SU-DHL-6 (cell line): Measurements from ENCODE around the gene ECE2.

Experiments
- H2AFZ ChIP-seq: fragments of 200-600 bp; sonication (generic); 2 replicates; pipeline ENCODE4 v1.6.1; 2014; ENCODE audit warnings: low read depth, mild to moderate bottlenecking, moderate library complexity, mixed read lengths, antibody characterized with exemption, low read length; ENCODE audit not compliant: severe bottlenecking
- H3F3A ChIP-seq: fragments of 200-600 bp; shearing (Covaris generic); 2 replicates; pipeline ENCODE4 v1.6.0; 2016; ENCODE audit warnings: antibody characterized with exemption, mild to moderate bottlenecking; ENCODE audit not compliant: insufficient read depth
- H3K27ac ChIP-seq: fragments of 200-600 bp; sonication (generic); 2 replicates; pipeline ENCODE4 v1.5.1; 2016; ENCODE audit warnings: low read depth, mild to moderate bottlenecking, low read length, moderate library complexity, mixed read lengths
- H3K27me3 ChIP-seq: fragments of 200-600 bp; sonication (generic), shearing (Covaris generic); 2 replicates; pipeline ENCODE4 v1.6.0; 2014; ENCODE audit warnings: mild to moderate bottlenecking, low read length
- H3K36me3 ChIP-seq: fragments of 200-600 bp; sonication (generic); 2 replicates; pipeline ENCODE4 v1.6.1; 2014; ENCODE audit warnings: mild to moderate bottlenecking, low read length, mixed read lengths
- H3K4me2 ChIP-seq: fragments of 300-600, 200-600 bp; shearing (Covaris generic), sonication (generic); 2 replicates; pipeline ENCODE4 v1.6.0; 2014; ENCODE audit warnings: low read length, low read depth, mild to moderate bottlenecking; ENCODE audit not compliant: poor library complexity, severe bottlenecking
- H3K4me3 ChIP-seq: fragments of 200-600 bp; sonication (generic); 2 replicates; pipeline ENCODE4 v1.5.1; 2014; ENCODE audit warnings: antibody characterized with exemption, low read length, mild to moderate bottlenecking, mixed read lengths; ENCODE audit not compliant: insufficient read depth, poor library complexity, severe bottlenecking
- H3K79me2 ChIP-seq: fragments of 200-600 bp; sonication (generic); 2 replicates; pipeline ENCODE4 v1.6.1; 2014; ENCODE audit warnings: mild to moderate bottlenecking, low read length, moderate library complexity; ENCODE audit not compliant: insufficient read depth
- H3K9ac ChIP-seq: fragments of 200-600 bp; sonication (generic); 2 replicates; pipeline ENCODE4 v1.7.0; 2014; ENCODE audit warnings: mild to moderate bottlenecking, low read length
- H3K9me2 ChIP-seq: fragments of 200-600 bp; sonication (generic); replicated peaks from 2 replicates; pipeline ENCODE4 v1.6.1; 2014; ENCODE audit warnings: low read length; ENCODE audit not compliant: insufficient read depth
- H3K9me3 ChIP-seq: fragments of 200-600 bp; sonication (generic); 2 replicates; pipeline ENCODE4 v1.6.1; 2014; ENCODE audit warnings: low read length, mixed read lengths; ENCODE audit not compliant: insufficient read depth
- H4K20me1 ChIP-seq: fragments of 200-600 bp; sonication (generic); 2 replicates; pipeline ENCODE4 v1.6.1; 2014; ENCODE audit warnings: low read depth, mild to moderate bottlenecking, antibody characterized with exemption, low read length, moderate library complexity, mixed read lengths
- CTCF ChIP-seq: fragments of 200-600 bp; sonication (generic); IDR thresholded peaks from one replicate; pipeline ENCODE4 v1.5.1; 2017; ENCODE audit warnings: antibody characterized with exemption, mild to moderate bottlenecking, low read length, moderate library complexity; ENCODE audit not compliant: insufficient read depth, poor library complexity, severe bottlenecking
- EZH2phosphoT487 ChIP-seq: fragments of 200-600 bp; sonication (generic), shearing (Covaris generic); conservative IDR thresholded peaks from 2 replicates; pipeline ENCODE4 v1.6.1; 2018; ENCODE audit warnings: mild to moderate bottlenecking, antibody characterized with exemption, low read length, moderate library complexity, mixed read lengths

The ECE2 gene

GRCh38 chr3:184300378-184300720 is 24.5 kb downstream of the ECE2 start:
- no peak overlapping the region for H3K27ac ChIP-seq
- no peaks in the 10 kb centered on the region for H3K9me2 ChIP-seq
- no peak for TF ChIP-seq CTCF
- no peak for TF ChIP-seq EZH2phosphoT487
- no peaks in the 10 kb centered on the region for H4K20me1 ChIP-seq
- peak overlapping the region; percentile 92 for H3K9ac ChIP-seq
- H3K79me2 ChIP-seq: peaks cover 16% of the 10 kb centered on the region
- no peak overlapping the region for H2AFZ ChIP-seq
- no peaks in the 10 kb centered on the region for H3F3A ChIP-seq
- no peaks in the 10 kb centered on the region for H3K27me3 ChIP-seq
- no peaks in the 10 kb centered on the region for H3K9me3 ChIP-seq
- H3K4me2 ChIP-seq: peak overlapping the region; percentile 85
- peaks cover 7% of the 10 kb centered on the region; the same call in 1 of the 2 replicates for H3K36me3 ChIP-seq
- H3K4me3 ChIP-seq: peak overlapping the region; percentile 89

GRCh38 chr3:184305577-184305976 is 29.8 kb downstream of the ECE2 start:
- H3K9ac ChIP-seq: no peak overlapping the region
- H3K9me2 ChIP-seq: no peaks in the 10 kb centered on the region
- H2AFZ ChIP-seq: no peak overlapping the region
- H3K4me3 ChIP-seq: no peak overlapping the region
- no peaks in the 10 kb centered on the region for H4K20me1 ChIP-seq
- H3K4me2 ChIP-seq: no peak overlapping the region
- H3K27ac ChIP-seq: no peak overlapping the region
- TF ChIP-seq EZH2phosphoT487 (no peak), CTCF (no peak)
- no peaks in the 10 kb centered on the region for H3F3A ChIP-seq
- no peaks in the 10 kb centered on the region for H3K27me3 ChIP-seq
- peaks cover 2% of the 10 kb centered on the region; the same call in 1 of the 2 replicates for H3K36me3 ChIP-seq
- H3K79me2 ChIP-seq: peaks cover 3% of the 10 kb centered on the region
- H3K9me3 ChIP-seq: no peaks in the 10 kb centered on the region

GRCh38 chr3:184306341-184306972 is 30.6 kb downstream of the ECE2 start:
- Histone ChIP-seq H3K9ac (no peak overlapping the region), H3K27me3 (no peaks in the 10 kb centered on the region), H3K36me3 (no peaks in the 10 kb centered on the region; the same call in 1 of the 2 replicates), H3K27ac (no peak overlapping the region), H2AFZ (no peak overlapping the region), H3K4me2 (no peak overlapping the region), H3K4me3 (no peak overlapping the region), H3K9me3 (no peaks in the 10 kb centered on the region), H3K9me2 (no peaks in the 10 kb centered on the region), H3K79me2 (no peaks in the 10 kb centered on the region), H4K20me1 (no peaks in the 10 kb centered on the region), H3F3A (0 out of 2 replicates have a peak, but pooled peaks cover 7% of the 10 kb centered on the region)
- TF ChIP-seq EZH2phosphoT487: no peak
- no peak for TF ChIP-seq CTCF
